GM03348 (cell line): Measurements from ENCODE around the gene TIMP4.

Source experiments
- DNase-seq: peaks from one replicate; pipeline ENCODE4 v3.0.0; 2012; ENCODE audit warnings: low spot score

The TIMP4 gene

DNA sequence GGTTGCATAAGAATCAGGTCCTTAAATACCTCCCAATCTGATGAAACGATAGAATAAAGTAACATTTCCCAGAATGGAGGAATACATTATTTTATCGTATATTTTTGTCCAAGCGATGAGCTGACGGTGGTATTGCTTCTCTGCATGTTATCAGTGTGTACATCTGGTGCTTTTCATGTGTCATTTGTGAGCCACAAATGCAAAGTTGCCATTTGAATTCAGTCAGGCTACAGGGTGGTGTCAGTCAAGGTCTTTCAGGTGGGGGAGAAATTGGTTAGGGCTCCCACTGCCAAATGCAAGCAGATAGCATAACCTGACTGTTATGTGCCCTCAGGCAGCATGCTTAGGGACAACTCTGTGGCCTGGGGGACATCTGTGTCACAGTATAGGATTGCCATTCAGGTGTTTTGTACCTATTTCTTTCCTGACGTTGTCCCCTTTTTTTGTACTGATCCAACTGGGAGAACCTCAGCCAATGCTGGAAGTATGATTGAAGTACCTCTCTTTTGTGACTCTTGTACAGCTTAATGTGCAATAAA is 26.5 kb upstream of the TIMP4 start:
- DNase-seq: no peak

DNA sequence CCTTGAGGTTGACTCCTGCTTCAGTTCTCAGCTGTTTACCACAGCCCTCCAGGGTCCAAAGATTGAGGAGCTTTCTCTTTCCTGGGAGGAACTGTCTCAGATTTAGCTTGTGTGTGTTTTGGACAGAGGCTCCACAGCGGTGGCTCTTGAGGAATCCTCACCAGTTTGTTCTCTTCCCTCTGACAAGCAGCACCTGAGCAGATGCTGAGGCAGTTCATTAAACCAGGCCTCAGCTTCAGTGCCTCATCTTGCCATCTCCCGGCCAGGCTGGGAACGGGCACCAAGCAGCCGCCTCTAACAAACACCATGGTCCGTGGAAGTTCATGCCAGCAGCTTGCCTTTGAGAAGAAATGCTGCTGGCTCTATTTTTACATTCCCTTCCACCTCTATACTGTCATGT is 25.8 kb upstream of the TIMP4 start:
- DNase-seq: no peak

DNA sequence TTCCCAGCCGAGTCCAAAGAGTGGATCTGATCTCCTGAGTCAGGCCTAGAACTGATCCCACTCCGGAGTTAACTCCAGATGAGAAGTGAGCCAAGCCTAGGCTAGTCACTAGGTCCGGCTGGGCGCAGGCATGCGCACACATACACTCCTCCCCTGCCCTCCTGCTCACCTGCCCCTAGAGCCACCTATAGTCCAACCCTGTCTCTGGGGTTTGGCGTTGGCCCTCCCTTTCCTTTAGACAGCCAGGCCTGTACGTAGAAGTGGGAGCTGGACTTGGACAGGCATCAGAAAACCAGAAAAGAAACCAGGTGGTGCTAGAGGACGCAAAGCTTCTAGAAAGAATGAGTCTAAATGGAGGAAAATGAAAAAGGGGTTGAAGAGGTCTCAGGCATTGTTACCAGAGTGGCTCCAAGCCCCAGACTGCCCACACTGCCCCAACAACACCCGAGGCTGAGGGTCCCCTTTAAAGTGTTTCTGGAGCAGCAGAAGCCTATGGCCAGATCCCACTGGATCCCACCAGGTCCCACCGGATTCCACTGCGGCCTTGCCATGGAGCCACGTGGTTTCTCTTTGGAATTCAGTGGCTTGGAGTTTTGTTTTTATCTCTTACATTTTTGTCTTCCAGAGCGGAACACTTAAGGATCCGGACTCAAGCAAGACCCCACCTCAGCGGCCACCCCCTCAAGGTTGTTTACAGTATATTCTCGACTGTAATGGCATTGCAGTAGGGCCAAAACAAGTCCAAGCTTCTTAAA is 24.2 kb upstream of the TIMP4 start:
- DNase-seq: no peak

DNA sequence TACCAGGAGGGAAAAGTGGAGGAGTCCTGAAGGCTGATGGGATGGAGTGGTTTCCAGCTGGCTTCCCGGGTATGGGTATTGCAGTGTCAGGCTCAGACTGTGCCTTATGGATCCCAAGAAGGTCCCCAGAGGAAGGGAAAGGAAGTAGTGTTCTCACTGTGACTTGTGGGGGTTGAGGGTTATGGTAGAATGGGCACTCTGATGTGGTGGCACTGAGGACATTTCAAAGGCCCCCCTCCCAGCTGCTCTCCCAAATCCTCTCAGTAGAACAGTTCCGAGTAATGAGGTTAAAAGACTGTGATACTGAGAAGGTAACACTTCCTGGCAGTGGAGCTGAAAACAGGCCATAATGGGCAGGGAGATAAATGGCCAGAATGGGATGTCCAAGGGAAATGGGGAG is 23.1 kb upstream of the TIMP4 start:
- no peak for DNase-seq

DNA sequence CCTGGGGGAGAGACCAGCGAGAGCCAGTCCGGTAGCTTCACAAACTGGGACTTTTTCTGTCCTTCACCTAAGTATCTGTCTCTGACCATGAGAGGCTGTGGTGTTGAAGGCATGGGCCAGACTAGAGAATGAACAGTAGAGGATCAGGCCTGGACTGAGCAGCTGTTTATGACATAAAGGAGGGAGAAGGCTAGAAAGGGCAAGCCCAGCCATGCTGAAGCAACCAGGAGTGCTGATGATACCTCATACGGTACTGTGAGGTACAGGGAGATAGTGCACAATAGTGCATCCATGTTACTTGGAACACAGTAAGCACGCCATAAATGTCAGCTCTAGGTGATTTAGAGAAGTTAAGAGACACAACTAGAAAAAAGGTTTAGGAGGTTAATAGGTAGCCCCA is 22.6 kb upstream of the TIMP4 start:
- no peak for DNase-seq

DNA sequence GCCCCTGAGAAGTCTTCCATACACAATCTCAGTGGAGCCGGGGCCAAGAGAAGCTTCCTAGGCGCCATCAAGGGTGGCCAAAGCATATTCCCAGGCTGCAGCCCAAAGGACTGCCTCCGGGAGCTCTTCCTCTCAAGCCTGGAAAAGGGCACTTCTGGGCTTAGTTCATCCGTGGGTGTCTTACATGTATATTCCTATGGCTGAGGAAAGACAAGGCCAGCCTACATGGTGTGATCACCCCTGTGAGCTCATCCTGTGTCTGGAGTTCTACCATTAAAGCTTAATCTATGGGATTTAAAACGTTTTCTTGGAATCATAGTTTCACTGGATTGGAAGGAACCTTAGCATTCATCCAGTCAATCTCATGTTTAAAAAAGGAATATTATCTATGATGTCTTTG is 21.9 kb upstream of the TIMP4 start:
- DNase-seq: no peak

DNA sequence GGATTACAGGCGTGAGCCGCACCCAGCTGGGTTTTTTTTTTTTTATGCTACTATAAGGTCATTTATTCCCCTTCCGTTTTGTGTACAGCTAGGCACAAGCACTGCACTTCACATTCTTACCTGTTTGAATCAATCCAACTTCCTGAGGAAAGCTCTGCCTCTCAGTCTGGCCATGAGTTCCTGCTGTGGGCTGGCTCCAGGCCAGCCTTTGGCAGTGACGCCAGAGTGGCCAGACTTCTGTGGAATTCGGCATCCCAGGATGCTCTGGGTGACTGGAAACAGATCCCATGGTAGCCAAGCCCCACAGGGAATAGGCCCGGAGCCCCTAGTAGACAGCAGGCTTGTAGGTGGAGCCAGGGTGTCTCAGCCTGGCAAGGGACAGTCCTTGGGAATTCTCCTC is 21.5 kb upstream of the TIMP4 start:
- peak; percentile 60 for DNase-seq

DNA sequence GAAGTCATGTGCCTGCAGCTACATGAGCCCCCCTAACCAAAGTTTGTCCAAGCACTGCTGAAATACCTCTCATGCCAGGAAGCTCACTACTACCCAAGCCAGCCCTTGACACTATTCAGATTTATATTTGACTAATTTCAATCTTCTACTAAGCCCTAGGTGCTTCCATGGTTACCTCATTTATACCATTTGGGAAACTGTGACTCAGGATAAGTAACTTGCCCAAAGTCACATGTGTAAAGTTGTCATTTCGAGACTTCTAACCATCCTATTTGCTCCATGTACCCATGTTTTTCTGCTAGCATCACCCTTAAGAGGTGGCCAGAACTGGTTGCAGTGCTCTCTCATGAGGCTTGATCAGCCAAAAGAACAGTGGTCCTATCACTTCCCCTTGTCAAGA is 20.7 kb upstream of the TIMP4 start:
- DNase-seq: no peak

DNA sequence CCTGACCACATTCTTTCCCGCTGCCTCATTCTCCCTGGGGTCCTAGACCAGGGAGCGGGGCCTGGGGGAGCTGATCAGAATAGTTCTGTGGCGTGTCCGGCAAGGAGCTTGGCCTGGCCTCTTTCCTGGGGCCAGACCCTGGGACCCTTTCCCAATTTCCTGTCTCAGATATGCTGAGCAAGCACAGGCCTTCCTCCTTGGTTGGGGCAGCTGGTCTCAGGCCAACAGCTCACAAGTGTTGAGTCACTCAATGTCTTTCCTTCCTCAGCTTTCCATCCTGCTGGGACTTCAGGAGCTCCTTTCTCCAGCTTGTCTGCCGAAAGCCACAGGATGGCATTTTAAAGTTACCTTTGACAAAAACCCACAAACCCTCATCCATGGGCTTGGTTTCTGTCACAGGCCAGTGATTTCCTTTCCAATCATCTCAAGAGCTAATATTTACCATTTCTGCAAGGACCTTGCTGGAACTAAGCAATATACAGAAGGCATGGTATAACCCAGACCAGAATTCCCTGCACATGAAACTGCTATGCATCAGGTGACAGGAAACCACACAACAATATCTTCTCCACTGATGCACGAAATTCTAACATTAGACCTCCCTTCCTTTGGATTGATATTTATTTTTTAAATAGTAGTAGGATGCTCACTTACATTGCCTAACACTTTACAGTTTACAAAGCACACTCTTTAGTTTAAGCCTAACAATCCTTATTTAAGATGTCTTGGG is 19.5 kb upstream of the TIMP4 start:
- DNase-seq: peak; percentile 37

DNA sequence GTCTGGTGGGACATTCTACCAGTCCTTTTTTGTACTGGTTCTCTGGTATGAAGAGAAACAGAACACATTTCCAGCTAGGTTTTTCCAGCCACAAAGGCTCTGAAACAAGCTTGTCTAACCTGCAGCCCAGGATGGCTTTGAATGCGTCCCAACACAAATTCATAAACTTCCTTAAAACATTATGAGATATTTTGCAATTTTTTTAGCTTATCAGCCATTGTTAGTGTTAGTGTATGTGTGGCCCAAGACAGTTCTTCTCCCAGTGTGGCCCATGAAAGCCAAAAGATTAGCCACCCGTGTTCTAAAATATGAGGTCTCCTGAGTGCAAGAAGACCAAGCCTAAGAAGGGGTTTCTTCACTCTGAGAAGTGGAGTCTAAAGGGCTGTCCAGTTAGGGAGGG is 18.4 kb upstream of the TIMP4 start:
- DNase-seq: no peak

DNA sequence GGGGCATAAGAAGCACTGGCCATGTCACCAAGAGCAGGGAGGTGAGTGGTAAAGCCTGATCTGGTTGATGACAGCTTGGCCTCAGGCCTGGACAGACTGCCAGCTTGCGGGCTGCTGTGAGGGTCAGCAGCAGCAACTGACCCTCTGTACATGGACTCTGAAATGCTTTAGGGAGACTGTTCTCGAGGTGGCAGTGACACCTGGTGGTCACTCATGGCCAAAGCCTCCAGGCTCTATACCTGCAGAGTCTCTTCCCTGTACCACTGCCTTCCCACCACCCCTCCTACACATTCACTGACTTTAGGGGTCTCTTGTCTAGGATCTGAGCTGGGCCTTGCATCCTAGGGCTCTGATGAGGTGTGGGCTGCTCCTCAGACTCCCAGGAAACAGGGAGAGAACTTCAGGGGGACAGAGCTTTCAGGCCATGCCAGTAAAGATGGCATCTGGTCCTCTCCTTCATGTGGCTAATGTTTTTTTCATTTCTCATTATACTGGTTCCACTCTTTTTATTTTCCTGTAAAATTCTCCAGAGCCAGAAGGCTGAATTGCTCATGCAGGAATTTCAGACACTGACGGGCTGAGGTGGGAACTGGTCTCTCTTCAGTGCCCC is 17.2 kb upstream of the TIMP4 start:
- peak; percentile 71 for DNase-seq

DNA sequence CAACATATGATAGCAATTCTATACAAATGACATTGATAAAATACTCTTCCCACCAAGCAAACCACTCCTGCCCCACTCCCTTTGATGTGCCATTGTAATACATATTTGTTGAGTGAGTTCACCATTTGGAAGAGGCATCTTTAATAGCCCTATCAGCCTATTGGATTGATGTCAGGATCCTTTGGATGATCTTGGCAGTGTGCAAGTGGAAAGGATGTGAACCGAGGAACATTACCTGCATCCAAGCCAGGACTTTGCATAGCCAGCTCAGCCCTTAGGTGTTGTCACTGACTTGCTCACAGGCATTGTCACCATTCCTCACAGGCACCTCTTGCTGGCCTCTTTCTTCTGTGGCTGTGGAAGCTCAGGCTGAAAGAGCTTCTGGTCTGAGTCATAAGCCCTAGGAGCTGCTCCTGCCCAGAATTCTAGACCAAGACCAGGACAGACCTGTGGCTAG is 16.5 kb upstream of the TIMP4 start:
- DNase-seq: peak; percentile 32

DNA sequence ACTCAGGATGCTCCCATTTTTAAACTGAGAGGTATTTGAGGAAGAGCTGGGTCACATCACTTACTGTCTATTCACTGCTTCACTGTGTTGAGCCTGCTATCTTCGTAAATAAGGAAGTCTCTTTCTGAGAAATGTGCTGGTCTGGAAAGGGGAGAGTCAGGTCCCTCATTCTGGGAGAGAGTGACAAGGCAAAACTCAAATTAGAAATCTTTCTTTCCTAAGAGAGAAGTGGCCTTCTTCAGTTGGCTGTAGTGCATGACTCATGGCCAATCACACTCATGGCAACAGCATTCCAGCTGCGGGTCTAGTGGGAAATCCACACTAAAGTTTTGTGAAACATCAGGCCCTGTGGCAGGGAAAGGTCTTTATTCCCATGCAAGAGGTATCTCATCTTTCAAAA is 11.5 kb upstream of the TIMP4 start:
- DNase-seq: peak; percentile 34

DNA sequence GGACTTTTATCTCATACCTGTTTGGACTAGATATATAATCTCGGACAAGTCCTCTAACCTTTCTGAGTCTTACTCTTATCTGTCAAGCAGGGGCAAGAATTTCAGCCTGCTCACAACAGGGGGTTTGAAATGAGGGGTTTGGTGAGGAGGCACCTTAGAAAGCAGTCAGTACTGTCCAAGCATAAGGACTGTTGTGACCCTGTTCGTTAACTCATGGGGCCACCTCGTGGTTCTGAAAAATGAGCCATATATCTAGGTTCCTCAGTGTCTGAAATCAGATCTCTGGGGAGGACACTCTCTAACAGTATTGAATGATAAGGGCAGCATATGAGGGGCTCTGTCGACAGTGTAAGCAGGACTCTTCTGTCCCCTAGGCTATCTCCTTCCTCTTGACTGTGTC is 7.2 kb upstream of the TIMP4 start:
- DNase-seq: no peak

DNA sequence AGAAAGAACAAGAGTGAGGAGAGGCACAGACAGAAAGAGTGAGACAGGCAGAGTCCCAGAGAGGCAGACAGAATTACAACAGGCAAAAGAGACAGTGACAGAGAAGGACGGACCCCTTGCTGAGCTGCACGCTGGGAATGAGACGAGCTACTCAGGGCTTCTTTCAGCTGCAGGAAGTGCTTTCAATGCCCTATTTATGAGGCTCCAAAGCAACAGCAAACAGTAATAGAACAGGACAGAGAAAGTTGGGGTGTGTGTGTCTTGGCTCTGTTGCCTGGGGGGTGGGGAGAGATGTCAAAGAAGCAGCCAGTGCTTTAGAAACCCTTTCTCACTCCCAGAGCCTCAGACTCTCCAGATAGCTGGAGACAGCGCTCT is 502 bp upstream of the TIMP4 start:
- DNase-seq: no peak

DNA sequence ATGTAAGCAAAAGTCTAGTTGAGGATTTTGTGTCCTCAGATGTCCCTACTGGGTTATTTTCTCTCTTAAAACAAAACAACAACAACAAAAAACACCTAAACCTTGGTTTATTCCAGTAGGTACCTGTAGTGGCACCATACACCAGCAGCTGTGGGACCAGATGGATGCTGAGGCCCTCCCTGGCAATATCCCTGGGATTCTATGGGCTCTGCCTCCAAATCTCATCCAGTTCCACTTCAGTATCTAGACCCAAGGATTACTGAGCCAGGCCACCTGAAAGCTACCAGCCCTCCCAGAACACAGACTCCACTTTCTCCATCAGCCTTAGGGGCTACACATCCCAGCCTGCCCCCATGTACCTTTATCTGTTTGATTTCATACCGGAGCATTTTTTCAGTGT is 1.7 kb downstream of the TIMP4 start:
- DNase-seq: no peak

DNA sequence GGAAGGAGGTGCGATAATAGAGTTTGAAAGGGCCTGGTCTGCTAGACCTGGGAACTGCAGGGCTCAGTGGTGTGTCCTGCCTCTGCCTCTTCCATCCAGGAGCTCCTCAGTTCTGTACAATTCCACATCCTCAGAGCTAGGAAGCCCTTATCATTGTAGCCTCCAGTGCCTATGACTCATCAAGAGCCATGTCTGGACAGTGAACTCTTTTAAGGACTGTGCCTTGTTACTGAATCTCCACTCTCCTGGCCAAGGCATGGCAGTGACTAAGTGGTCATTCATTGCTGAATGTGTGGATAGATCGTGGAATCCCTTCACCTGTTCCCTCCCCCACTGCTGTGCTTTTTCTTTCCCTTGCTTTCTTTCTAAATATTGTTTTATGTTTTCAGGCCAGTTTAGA is 2.9 kb downstream of the TIMP4 start:
- DNase-seq: peak; percentile 68

DNA sequence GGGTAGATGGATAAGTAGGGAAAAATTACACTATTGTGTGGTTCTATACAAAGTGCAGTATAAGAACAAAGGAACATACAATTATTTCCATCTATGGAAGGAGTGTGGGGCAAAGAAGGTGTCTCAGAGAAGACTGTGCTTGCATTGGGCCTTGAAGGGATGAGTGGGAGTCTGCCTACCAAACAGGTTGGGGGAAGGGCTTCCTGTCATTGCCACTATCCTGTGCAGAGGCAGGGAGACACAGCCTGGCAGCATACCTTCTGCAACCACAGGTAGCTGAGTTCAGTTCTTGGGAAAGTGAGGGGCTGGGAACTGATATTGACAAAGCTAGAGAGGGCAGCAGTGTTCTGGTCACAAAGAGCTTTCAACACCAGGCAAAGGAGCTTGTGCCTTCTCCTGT is 3.4 kb downstream of the TIMP4 start:
- DNase-seq: no peak

DNA sequence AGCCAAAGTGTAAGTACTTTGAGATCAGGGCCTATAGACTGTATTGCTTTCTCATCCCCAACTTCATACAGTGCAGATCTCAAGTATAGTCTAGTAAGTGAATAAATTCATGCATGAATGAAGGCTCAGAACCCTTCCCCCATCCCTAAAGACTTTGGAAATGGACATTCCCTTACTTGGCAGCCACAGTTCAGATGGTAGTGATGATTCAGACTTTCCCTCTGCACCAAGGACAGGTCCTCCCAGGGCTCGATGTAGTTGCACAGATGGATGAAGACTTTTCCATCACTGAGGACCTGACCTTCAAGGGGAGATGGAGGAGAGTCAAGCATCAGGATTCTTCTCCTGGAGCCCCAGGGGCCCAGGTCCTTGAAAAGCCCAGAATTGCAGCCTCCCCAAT is 4.6 kb downstream of the TIMP4 start:
- no peak for DNase-seq

DNA sequence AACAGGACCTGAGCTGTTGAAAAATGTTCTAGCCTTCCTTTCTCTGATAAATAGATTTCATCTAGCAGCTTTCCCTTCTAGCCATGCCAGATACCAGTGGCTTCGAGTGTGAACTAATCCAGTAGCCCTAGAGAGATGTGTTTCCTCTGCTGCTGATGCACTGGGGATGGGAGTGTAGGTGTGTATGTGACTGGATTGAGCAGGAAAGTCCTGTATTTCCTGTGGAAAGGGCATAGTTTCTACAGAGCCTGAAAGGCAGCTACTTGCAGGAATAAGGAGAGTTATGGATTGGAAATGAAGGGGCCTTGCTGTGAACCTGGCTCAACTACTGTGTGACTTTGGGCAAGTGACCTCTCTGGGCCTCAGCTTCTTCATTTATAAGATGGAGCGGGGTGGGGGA is 8.6 kb downstream of the TIMP4 start:
- DNase-seq: no peak

DNA sequence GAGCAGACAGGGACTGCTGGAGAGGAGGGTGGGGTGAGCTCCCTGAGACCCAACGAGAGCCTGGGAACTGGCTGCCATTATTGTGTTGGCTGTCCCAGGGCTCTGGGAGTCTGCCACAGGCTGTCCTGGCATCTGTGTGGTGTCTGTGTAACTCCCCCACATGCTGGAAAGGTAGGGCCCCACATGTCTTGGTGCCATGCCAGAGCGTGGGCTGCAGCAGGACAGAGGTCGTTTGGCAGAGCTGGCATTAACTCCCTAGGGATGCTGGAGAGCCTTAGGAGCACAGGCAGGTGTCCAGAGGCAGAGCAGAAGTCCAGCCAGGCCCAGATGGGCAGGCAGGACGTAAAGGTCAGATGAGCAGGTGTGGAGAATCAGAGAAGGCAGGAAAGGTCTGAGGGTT is 9.7 kb downstream of the TIMP4 start:
- no peak for DNase-seq

DNA sequence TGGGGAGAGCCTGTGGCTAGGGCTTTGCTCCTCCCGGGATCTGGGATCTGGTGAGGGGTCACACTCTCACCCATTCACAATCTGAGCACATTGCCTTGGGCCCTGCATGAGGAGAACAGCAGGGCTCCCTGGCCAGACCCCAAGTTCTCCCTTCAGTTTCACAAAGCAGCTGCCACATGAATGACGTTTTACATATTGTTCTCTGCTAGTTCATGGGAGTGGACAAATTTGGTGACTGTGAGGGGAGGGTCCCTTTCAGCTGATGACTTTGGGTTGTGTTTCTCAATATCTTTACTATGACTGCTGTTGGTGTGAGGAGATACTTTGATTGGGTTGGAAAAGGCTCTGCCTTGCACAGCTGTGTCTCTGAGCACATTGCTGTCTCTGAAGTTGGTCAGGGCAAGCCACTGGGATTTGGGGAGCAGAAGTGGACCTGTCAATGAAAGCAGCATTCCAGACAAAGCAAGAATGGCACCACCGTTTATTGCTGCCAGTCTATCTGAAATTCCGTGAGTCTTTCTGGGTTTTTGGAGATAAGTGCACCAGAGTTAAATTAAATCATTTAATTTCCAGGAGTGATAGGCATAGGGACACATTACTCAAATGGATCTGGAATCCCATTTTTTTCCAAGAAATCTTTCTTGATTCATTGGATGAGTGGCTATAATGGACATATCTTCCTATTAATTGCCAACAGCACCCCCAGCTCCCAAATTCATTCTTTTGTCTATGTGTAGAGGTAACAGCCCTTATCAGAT is 10.3 kb downstream of the TIMP4 start:
- DNase-seq: no peak
